SH-SY5Y (cell line): Measurements from ENCODE around the gene VAV2.

Source experiments
- GATA2 ChIP-seq: IDR thresholded peaks from 2 replicates; pipeline ENCODE4 v1.6.1; 2011; ENCODE audit warnings: mild to moderate bottlenecking, low read depth, low read length
- GATA3 ChIP-seq: IDR thresholded peaks from 2 replicates; pipeline ENCODE4 v1.6.1; 2011; ENCODE audit warnings: low read depth, mild to moderate bottlenecking, low read length, moderate library complexity

DNA sequence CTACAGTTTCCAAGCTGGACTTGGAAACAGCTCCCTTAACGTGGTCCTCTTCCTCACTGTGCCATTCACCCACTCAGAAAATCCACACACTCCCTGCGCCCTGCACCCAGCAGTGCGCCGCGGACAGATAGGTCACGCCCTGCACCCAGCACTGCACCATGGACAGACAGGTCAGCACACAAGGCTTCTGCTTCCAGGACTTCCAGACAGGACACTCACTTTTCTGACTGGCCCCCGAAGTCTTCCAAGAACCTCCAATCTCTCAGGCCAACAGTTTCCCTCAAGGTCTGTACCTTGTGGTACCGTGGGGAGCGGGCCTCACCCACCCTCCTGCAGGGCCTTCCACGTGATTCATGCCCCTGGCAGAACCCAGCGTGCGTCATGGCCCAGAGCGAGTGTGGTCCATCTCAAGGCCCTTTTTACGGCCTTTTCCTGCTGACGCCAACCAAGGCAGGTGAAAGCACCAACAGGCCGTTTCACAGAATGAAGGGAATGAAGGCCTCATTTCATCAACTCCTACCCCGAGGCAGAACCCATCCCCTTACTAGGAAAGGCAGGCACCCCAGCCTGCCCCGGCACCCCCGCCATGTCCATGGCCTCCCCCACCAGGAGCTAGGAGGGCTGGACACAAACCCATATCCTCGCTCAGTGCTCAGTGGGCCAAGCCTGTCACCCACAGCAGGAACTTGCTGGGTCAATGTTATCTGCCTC lies 17.3 kb downstream of the VAV2 start:
- TF ChIP-seq GATA2 (no peak), GATA3 (no peak)
